Fibroblast of villous mesenchyme (primary cell): ENCODE results near the gene RBKS. TPM values are rescaled to one million over a fixed set of nuclear protein-coding genes. Genes with fewer than 3 reads are reported as not detected.
A peak's percentile ranks its signal among the peaks of the same experiment; 100 is the strongest.

Experiments used
- DNase-seq: peaks from one replicate; pipeline ENCODE4 v3.0.0-alpha.2; 2010; ENCODE audit warnings: low read depth
- H3K4me3 ChIP-seq: 2 replicates; pipeline ENCODE4 v1.5.1; 2011; ENCODE audit warnings: low read depth, mild to moderate bottlenecking, low read length
- CTCF ChIP-seq: IDR thresholded peaks from 2 replicates; pipeline ENCODE4 v1.5.1; 2012; ENCODE audit warnings: low read depth, mild to moderate bottlenecking, low read length; ENCODE audit not compliant: insufficient read depth
- total RNA-seq: library from RNA; depleted of rRNA; stranded (reverse); fragments of >200 nt; gene quantifications from 2 replicates; pipeline ENCODE4 v1.2.3, GENCODE V29; 2012

The RBKS gene
- total RNA-seq, 1 donor = 1.3 TPM

DNA sequence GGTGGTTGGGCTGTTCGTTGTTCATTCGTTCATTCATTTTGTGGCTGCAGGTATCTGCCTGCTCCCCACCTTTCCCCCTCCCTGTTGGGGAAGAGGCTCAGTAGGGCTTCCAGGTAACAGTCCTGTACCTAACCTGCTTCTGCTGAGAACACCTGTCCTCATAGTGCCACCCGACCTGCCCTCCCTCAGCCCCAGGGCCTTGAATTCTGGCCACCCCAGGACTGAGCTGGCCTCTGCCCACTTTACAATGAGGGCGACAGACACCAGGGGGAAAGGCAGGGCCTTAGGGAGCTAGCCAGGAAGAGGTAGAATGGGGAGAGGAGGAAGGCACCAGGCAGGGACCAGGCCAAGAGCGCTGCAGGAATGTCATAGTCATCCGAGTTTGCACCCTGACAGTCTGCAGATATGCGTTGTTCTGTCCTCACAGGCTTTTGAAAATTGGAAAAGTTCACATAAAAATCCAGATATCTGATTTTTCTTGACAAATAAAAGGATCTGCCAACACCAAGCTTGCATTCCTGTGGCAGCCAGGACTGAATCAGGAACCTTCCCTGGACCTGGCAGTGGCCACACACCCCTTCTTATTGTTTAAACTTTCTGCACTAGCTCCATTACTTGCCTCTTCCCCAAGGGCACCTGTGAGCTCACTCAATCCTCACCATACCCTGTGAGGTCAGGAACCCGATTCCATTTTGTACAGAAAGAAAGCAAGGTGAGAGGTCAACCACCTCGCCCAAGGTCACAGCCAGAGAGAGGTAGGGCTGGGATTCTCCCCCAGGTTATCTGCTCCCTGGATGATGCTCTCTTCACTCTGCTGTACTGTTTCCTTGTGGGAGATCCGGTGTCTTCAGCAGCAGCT, 153.9 kb downstream of the RBKS start:
- no peak for TF ChIP-seq CTCF
- H3K4me3 ChIP-seq = no peak overlapping the region
- DNase-seq = no peak

- peak; percentile 66 for DNase-seq
- TF ChIP-seq CTCF = no peak
- H3K4me3 ChIP-seq = peak overlapping the region; percentile 55
These were observed 154.8 kb downstream of the RBKS start for GRCh38 chr2:27735263-27735904.

DNA sequence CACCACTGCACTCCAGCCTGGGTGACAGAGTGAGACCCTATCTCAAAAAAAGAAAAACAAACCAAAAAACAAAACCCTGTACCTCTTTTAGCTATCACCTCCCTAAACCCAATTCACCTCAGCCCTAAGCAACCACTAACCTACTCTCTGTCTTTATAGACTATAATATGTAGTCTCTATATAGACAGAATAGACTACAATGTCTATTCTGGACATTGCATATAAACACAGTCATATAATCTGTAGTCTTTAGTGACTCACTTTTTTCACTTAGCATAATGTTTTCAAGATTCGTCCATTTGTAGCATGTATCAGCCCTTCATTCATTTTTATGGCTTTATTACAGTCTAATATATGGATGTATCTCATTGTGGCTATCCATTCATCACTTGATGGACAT, 155.9 kb downstream of the RBKS start:
- DNase-seq = no peak
- H3K4me3 ChIP-seq = no peak overlapping the region
- no peak for TF ChIP-seq CTCF

Other genes starting within 250 kb of the RBKS start
- 36.1 and 38.4 TPM in 2 replicates for gene SUPT7L, start 226.8 kb downstream of the RBKS start, total RNA-seq
- gene SLC4A1AP, start 226.5 kb downstream of the RBKS start, total RNA-seq = 28.7 and 31.1 TPM in 2 replicates
- 112 and 119 TPM in 2 replicates for gene MRPL33, start 118.7 kb downstream of the RBKS start, total RNA-seq
- gene BABAM2, start 342 bp upstream of the RBKS start, total RNA-seq = 28.5 and 29.0 TPM in 2 replicates